K562 (cell line): ENCODE measurements around the gene CSTF1. TPM values are rescaled to one million over a fixed set of nuclear protein-coding genes. Genes with fewer than 3 reads are reported as not detected.

Experiments used
- ARID4B ChIP-seq: sonication (generic); formaldehyde crosslinking; IDR thresholded peaks from 2 replicates; pipeline ENCODE4 v1.8.0; 2022; ENCODE audit warnings: mild to moderate bottlenecking, missing genetic modification reagents
- CBX1 ChIP-seq: sonication (generic); IDR thresholded peaks from 2 replicates; pipeline ENCODE4 v1.6.1; 2016; ENCODE audit warnings: antibody characterized with exemption, low read depth, mild to moderate bottlenecking
- CBX2 ChIP-seq: fragments of 200-600 bp; sonication (generic); IDR thresholded peaks from one replicate; pipeline ENCODE4 v1.6.1; 2012; ENCODE audit warnings: mild to moderate bottlenecking, low read length, inconsistent platforms; ENCODE audit not compliant: insufficient read depth, poor library complexity, severe bottlenecking
- CREB3L1 ChIP-seq: fragments of 450-650 bp; IDR thresholded peaks from 2 replicates; pipeline ENCODE4 v1.6.1; 2014; ENCODE audit warnings: low read depth, mild to moderate bottlenecking, moderate library complexity, borderline replicate concordance
- DDX20 ChIP-seq: fragments of 450-650 bp; IDR thresholded peaks from 2 replicates; pipeline ENCODE4 v1.6.1; 2016; ENCODE audit warnings: missing genetic modification characterization, low read depth, mild to moderate bottlenecking, missing compliant biosample characterization, moderate library complexity
- GTF2E2 ChIP-seq: fragments of 200-800 bp; sonication (Bioruptor generic); IDR thresholded peaks from 2 replicates; pipeline ENCODE4 v1.6.1; 2016; ENCODE audit warnings: missing genetic modification characterization, missing compliant biosample characterization
- LARP7 ChIP-seq: fragments of 450-650 bp; IDR thresholded peaks from 2 replicates; pipeline ENCODE4 v1.6.1; 2016
- MBD1 ChIP-seq: fragments of 250-450 bp; sonication (Bioruptor Pico); IDR thresholded peaks from 2 replicates; pipeline ENCODE4 v1.8.0; 2022; ENCODE audit warnings: inconsistent platforms
- POLR2H ChIP-seq: IDR thresholded peaks from 2 replicates; pipeline ENCODE4 v1.6.1; 2016; ENCODE audit warnings: missing genetic modification characterization, low read depth, mild to moderate bottlenecking, control low read depth, missing compliant biosample characterization, moderate library complexity
- PYGO2 ChIP-seq: fragments of 450-650 bp; IDR thresholded peaks from 2 replicates; pipeline ENCODE4 v1.6.1; 2016; ENCODE audit warnings: mild to moderate bottlenecking, missing genetic modification characterization, moderate library complexity, missing compliant biosample characterization
- RBM17 ChIP-seq: fragments of 200-400 bp; formaldehyde crosslinking; IDR thresholded peaks from 2 replicates; pipeline ENCODE4 v1.6.1; 2017; ENCODE audit warnings: low read depth, mild to moderate bottlenecking, low read length, borderline replicate concordance
- SNIP1 ChIP-seq: fragments of 450-650 bp; IDR thresholded peaks from 2 replicates; pipeline ENCODE4 v1.7.1; 2017; ENCODE audit warnings: low read depth, mild to moderate bottlenecking
- TRIM28 ChIP-seq: fragments of 450-650 bp; IDR thresholded peaks from 2 replicates; pipeline ENCODE4 v1.6.1; 2017
- UBTF ChIP-seq, 2 experiments: IDR thresholded peaks; 2 replicates each; pipeline ENCODE4 v1.6.1; 2012; ENCODE audit warnings: improper control_type of control experiment in 2 of 2, low read depth in 2 of 2, low read length in 2 of 2, borderline replicate concordance in 1 of 2
- ZC3H11A ChIP-seq: IDR thresholded peaks from 2 replicates; pipeline ENCODE4 v1.6.1; 2012; ENCODE audit warnings: low read depth, low read length, improper control_type of control experiment
- ZNF124 ChIP-seq: sonication (generic); formaldehyde crosslinking; IDR thresholded peaks from 2 replicates; pipeline ENCODE4 v1.8.1; 2022; ENCODE audit warnings: missing genetic modification reagents
- ZNF583 ChIP-seq: fragments of 250-450 bp; sonication (Bioruptor Pico); IDR thresholded peaks from 2 replicates; pipeline ENCODE4 v1.4.0; 2020
- ZNF699 ChIP-seq: fragments of 250-450 bp; sonication (Bioruptor Pico); IDR thresholded peaks from 2 replicates; pipeline ENCODE4 v1.8.0; 2021; ENCODE audit warnings: mild to moderate bottlenecking, moderate library complexity; ENCODE audit not compliant: insufficient replicate concordance
- polyA plus RNA-seq, 8 experiments: library from polyadenylated mRNA; depleted of rRNA in 4 of 8; stranded (reverse) in 5 of 8; unstranded in 3 of 8; fragments of >200 nt; fragmentation: Nextera tagmentation in 2 of 8; fragmentation: Illumina TruSeq in 1 of 8; extraction: Ambion mirVana in 2 of 8; extraction: Trizol in 1 of 8; gene quantifications; 2 replicates each; pipeline versions ENCODE4 v1.2.1 to v1.2.3, GENCODE V29; 2011 to 2014; ENCODE audit warnings: inconsistent platforms in 1 of 8, missing spikeins in 1 of 8
- total RNA-seq, 7 experiments: library from RNA; depleted of rRNA in 6 of 7; stranded (reverse); fragments of >200 nt in 6 of 7; fragmentation: Illumina TruSeq in 2 of 7; extraction: Trizol in 2 of 7; gene quantifications; 2 replicates each; pipeline versions ENCODE4 v1.2.1 to v1.2.3, GENCODE V29; 2011 to 2021; ENCODE audit warnings: low replicate concordance in 1 of 7

Gene CSTF1
- total and polyA plus RNA-seq, 9 of the 15 experiments (the other 6 are each of a cell fraction or from before 2014, with no cell fraction given), result 30.8 to 110 (median 53.4) TPM

- no peak for TF ChIP-seq MBD1 (CRISPR knock-in tag)
- TF ChIP-seq PYGO2, result no peak
- TF ChIP-seq ZNF124 (CRISPR knock-in tag), result no peak
- TF ChIP-seq ZC3H11A, result no peak
- no peak for TF ChIP-seq TRIM28
- TF ChIP-seq POLR2H (tag), result no peak
- no peak for TF ChIP-seq GTF2E2 (tag)
- TF ChIP-seq UBTF (IDR thresholded peaks at IDR 0.05; ENCODE audit: borderline replicate concordance in 1 of 2, low read depth in 2 of 2, low read length in 2 of 2), result no peak
- no peak for TF ChIP-seq SNIP1
- TF ChIP-seq LARP7, result no peak
- no peak for TF ChIP-seq ARID4B
- TF ChIP-seq RBM17, result no peak
- TF ChIP-seq ZNF699 (CRISPR knock-in tag), result no peak
- no peak for TF ChIP-seq ZNF583 (CRISPR knock-in tag)
- TF ChIP-seq CBX1, result no peak
- no peak for TF ChIP-seq CBX2
- no peak for TF ChIP-seq CREB3L1
- no peak for TF ChIP-seq DDX20 (tag)
Observed at GRCh38 chr20:56414842-56415765, 22.7 kb downstream of the CSTF1 start (continued).
